ENCODE results near the gene TRIM69. TPM values are rescaled to one million over a fixed set of nuclear protein-coding genes. Genes with fewer than 3 reads are reported as not detected.

Gene TRIM69
- total and polyA plus RNA-seq, 2 donors (not counting 1 experiment from before 2014, with no cell fraction given) = 18.3 to 40.1 TPM

GRCh38 chr15:44811337-44811736 lies 75.0 kb downstream of the TRIM69 start:
- no peak overlapping the region for H3K27ac ChIP-seq (ENCODE audit: insufficient read depth, low read length)
- H2AFZ ChIP-seq (ENCODE audit: low read length) = no peak overlapping the region
- TF ChIP-seq CTCF (conservative IDR thresholded peaks at IDR 0.05 in 1 of 2, IDR thresholded peaks at IDR 0.05 in 1 of 2; ENCODE audit: low read depth in 1 of 2, low read length in 2 of 2) (no peak), EZH2 (IDR thresholded peaks at IDR 0.05; ENCODE audit: low read length, missing control alignments) (no peak)
- no peaks in the 10 kb centered on the region for H3K36me3 ChIP-seq (ENCODE audit: control insufficient read depth, insufficient read depth, low read length)
- no peak for DNase-seq (ENCODE audit: low read depth in 2 of 2)
- H3K9ac ChIP-seq (ENCODE audit: insufficient read depth, low read length) = no peak overlapping the region
- H4K20me1 ChIP-seq (ENCODE audit: control insufficient read depth, extremely low read depth, insufficient read depth, low read length) = no peaks in the 10 kb centered on the region
- H3K9me3 ChIP-seq (ENCODE audit: control insufficient read depth, insufficient read depth, low read depth, low read length) = no peaks in the 10 kb centered on the region
- no peaks in the 10 kb centered on the region for H3K4me1 ChIP-seq (ENCODE audit: control insufficient read depth, extremely low read depth, insufficient read depth, low read length)
- peaks cover 5% of the 10 kb centered on the region for H3K27me3 ChIP-seq (ENCODE audit: control insufficient read depth, insufficient read depth, low read length)
- no peaks in the 10 kb centered on the region for H3K79me2 ChIP-seq (ENCODE audit: control insufficient read depth, insufficient read depth, low read length)
- H3K4me2 ChIP-seq (ENCODE audit: extremely low read depth, insufficient read depth, low read length) = no peak overlapping the region
- H3K4me3 ChIP-seq (replicated peaks in 1 of 4; ENCODE audit: control extremely low read depth in 1 of 4, insufficient read depth in 1 of 4, low read depth in 3 of 4, low read length in 4 of 4) = no peak overlapping the region

GRCh38 chr15:44812029-44812517 lies 75.7 kb downstream of the TRIM69 start:
- H3K79me2 ChIP-seq (ENCODE audit: control insufficient read depth, insufficient read depth, low read length) = no peaks in the 10 kb centered on the region
- H3K9me3 ChIP-seq (ENCODE audit: control insufficient read depth, insufficient read depth, low read depth, low read length) = no peaks in the 10 kb centered on the region
- H3K9ac ChIP-seq (ENCODE audit: insufficient read depth, low read length) = no peak overlapping the region
- H3K4me1 ChIP-seq (ENCODE audit: control insufficient read depth, extremely low read depth, insufficient read depth, low read length) = no peaks in the 10 kb centered on the region
- no peak overlapping the region for H3K4me3 ChIP-seq (replicated peaks in 1 of 4; ENCODE audit: control extremely low read depth in 1 of 4, insufficient read depth in 1 of 4, low read depth in 3 of 4, low read length in 4 of 4)
- H3K27me3 ChIP-seq (ENCODE audit: control insufficient read depth, insufficient read depth, low read length) = peaks cover 5% of the 10 kb centered on the region
- no peak overlapping the region for H3K27ac ChIP-seq (ENCODE audit: insufficient read depth, low read length)
- no peaks in the 10 kb centered on the region for H4K20me1 ChIP-seq (ENCODE audit: control insufficient read depth, extremely low read depth, insufficient read depth, low read length)
- no peaks in the 10 kb centered on the region for H3K36me3 ChIP-seq (ENCODE audit: control insufficient read depth, insufficient read depth, low read length)
- TF ChIP-seq EZH2 (IDR thresholded peaks at IDR 0.05; ENCODE audit: low read length, missing control alignments) (no peak), CTCF (conservative IDR thresholded peaks at IDR 0.05 in 1 of 2, IDR thresholded peaks at IDR 0.05 in 1 of 2; ENCODE audit: low read depth in 1 of 2, low read length in 2 of 2) (no peak)
- H2AFZ ChIP-seq (ENCODE audit: low read length) = no peak overlapping the region
- H3K4me2 ChIP-seq (ENCODE audit: extremely low read depth, insufficient read depth, low read length) = no peak overlapping the region
- DNase-seq (ENCODE audit: low read depth in 2 of 2) = no peak

GRCh38 chr15:44813231-44813630 lies 76.9 kb downstream of the TRIM69 start:
- H3K27me3 ChIP-seq (ENCODE audit: control insufficient read depth, insufficient read depth, low read length) = peaks cover 5% of the 10 kb centered on the region
- DNase-seq (ENCODE audit: low read depth in 2 of 2) = no peak
- no peak overlapping the region for H3K4me3 ChIP-seq (replicated peaks in 1 of 4; ENCODE audit: control extremely low read depth in 1 of 4, insufficient read depth in 1 of 4, low read depth in 3 of 4, low read length in 4 of 4)
- no peak overlapping the region for H3K27ac ChIP-seq (ENCODE audit: insufficient read depth, low read length)
- H3K79me2 ChIP-seq (ENCODE audit: control insufficient read depth, insufficient read depth, low read length) = no peaks in the 10 kb centered on the region
- TF ChIP-seq EZH2 (IDR thresholded peaks at IDR 0.05; ENCODE audit: low read length, missing control alignments) (no peak), CTCF (conservative IDR thresholded peaks at IDR 0.05 in 1 of 2, IDR thresholded peaks at IDR 0.05 in 1 of 2; ENCODE audit: low read depth in 1 of 2, low read length in 2 of 2) (no peak)
- no peak overlapping the region for H3K4me2 ChIP-seq (ENCODE audit: extremely low read depth, insufficient read depth, low read length)
- H4K20me1 ChIP-seq (ENCODE audit: control insufficient read depth, extremely low read depth, insufficient read depth, low read length) = no peaks in the 10 kb centered on the region
- H3K9ac ChIP-seq (ENCODE audit: insufficient read depth, low read length) = no peak overlapping the region
- H3K9me3 ChIP-seq (ENCODE audit: control insufficient read depth, insufficient read depth, low read depth, low read length) = no peaks in the 10 kb centered on the region
- H2AFZ ChIP-seq (ENCODE audit: low read length) = no peak overlapping the region
- H3K4me1 ChIP-seq (ENCODE audit: control insufficient read depth, extremely low read depth, insufficient read depth, low read length) = no peaks in the 10 kb centered on the region
- H3K36me3 ChIP-seq (ENCODE audit: control insufficient read depth, insufficient read depth, low read length) = no peaks in the 10 kb centered on the region

Other genes with a start within 250 kb of the TRIM69 start
- 33.9 and 34.8 TPM in 2 replicates for gene EIF3J, start 199.4 kb upstream of the TRIM69 start, total RNA-seq
- gene EIF3J, start 199.4 kb upstream of the TRIM69 start, polyA plus RNA-seq = 61.4 and 72.9 TPM in 2 replicates
- 79.1 and 95.9 TPM in 2 replicates for gene SPG11, start 72.9 kb upstream of the TRIM69 start, total RNA-seq
- gene SPG11, start 72.9 kb upstream of the TRIM69 start, polyA plus RNA-seq = 33.2 and 35.6 TPM in 2 replicates
- gene PATL2, start 25.2 kb upstream of the TRIM69 start, total RNA-seq = 0.77 and 1.3 TPM in 2 replicates
- gene PATL2, start 25.2 kb upstream of the TRIM69 start, polyA plus RNA-seq = 0.37 and 0.40 TPM in 2 replicates
- 2,942 and 3,660 TPM in 2 replicates for gene B2M, start 25.0 kb upstream of the TRIM69 start, total RNA-seq
- gene B2M, start 25.0 kb upstream of the TRIM69 start, polyA plus RNA-seq = 12,166 and 13,303 TPM in 2 replicates
- not detected in 2 replicates for gene TERB2, start 220.2 kb downstream of the TRIM69 start, total RNA-seq
- not detected in 2 replicates for gene TERB2, start 220.2 kb downstream of the TRIM69 start, polyA plus RNA-seq

Data from fibroblast of lung (primary cell).